ENCODE data around the gene MRPS26.

- TF ChIP-seq CTCF (IDR thresholded peaks at IDR 0.05) = no peak
- TF ChIP-seq POLR2A (IDR thresholded peaks at IDR 0.05) = no peak
Measured at GRCh38 chr20:3074812-3075211, 29.0 kb downstream of the MRPS26 start.
